NCI-H1417 treated with DMSO at 0.1 percent for 48 hours (cell line): Measurements from ENCODE around the gene SCLY.

ENCODE experiments used
- DNase-seq: peaks from one replicate; lab custom pipeline; 2025; lab: John Stamatoyannopoulos, UW

The SCLY gene

GRCh38 chr2:238097988-238098871 lies 37.4 kb downstream of the SCLY start:
- no peak for DNase-seq

GRCh38 chr2:238098901-238099713 lies 38.3 kb downstream of the SCLY start:
- DNase-seq: no peak

- no peak for DNase-seq
Observed at GRCh38 chr2:238099714-238100048, 38.9 kb downstream of the SCLY start.

- no peak for DNase-seq
Observed at GRCh38 chr2:238100049-238100820, 39.4 kb downstream of the SCLY start, which contains the start of gene ESPNL. Gene ESPNL, plus strand, starts transcription at chr2:238100340. Its CDS starts 80 bp downstream, at chr2:238100420.

- DNase-seq: no peak
Observed at GRCh38 chr2:238100821-238101771, 40.3 kb downstream of the SCLY start.

GRCh38 chr2:238101891-238102841 lies 41.4 kb downstream of the SCLY start:
- DNase-seq: no peak

- no peak for DNase-seq
Observed at GRCh38 chr2:238102865-238103264, 42.1 kb downstream of the SCLY start.

- DNase-seq: no peak
Observed at GRCh38 chr2:238103465-238104225, 42.8 kb downstream of the SCLY start.

- no peak for DNase-seq
Observed at GRCh38 chr2:238104226-238104690, 43.5 kb downstream of the SCLY start.

GRCh38 chr2:238104691-238105371 lies 44.0 kb downstream of the SCLY start:
- DNase-seq: no peak

- no peak for DNase-seq
Observed at GRCh38 chr2:238105506-238106338, 44.9 kb downstream of the SCLY start.

- DNase-seq: no peak
Observed at GRCh38 chr2:238106339-238106697, 45.5 kb downstream of the SCLY start.

- no peak for DNase-seq
Observed at GRCh38 chr2:238106698-238107524, 46.1 kb downstream of the SCLY start.

GRCh38 chr2:238107525-238108422 lies 47.0 kb downstream of the SCLY start:
- DNase-seq: no peak

- DNase-seq: no peak
Observed at GRCh38 chr2:238108423-238109183, 47.8 kb downstream of the SCLY start.
